Breast epithelium (tissue), 4 donors: ENCODE data around the gene PROK2. TPM values are rescaled to one million over a fixed set of nuclear protein-coding genes. Genes with fewer than 3 reads are reported as not detected.

Source experiments
- DNase-seq, 2 donors: peaks; one replicate each; pipeline ENCODE4 v3.0.0-alpha.2; 2019; ENCODE audit warnings: low spot score in 2 of 2
- H3K27ac ChIP-seq, 2 donors: fragments of 200-600 bp; sonication (generic) in 1 of 2; one replicate each; pipeline ENCODE4 v1.5.1; 2016 to 2019; ENCODE audit warnings: mild to moderate bottlenecking in 1 of 2
- H3K27me3 ChIP-seq, 2 donors: fragments of 200-600 bp; sonication (generic) in 1 of 2; one replicate each; pipeline versions ENCODE4 v1.5.1 to v1.6.0; 2017 to 2019; ENCODE audit warnings: control low read depth in 1 of 2, mild to moderate bottlenecking in 1 of 2
- H3K36me3 ChIP-seq: fragments of 200-600 bp; one replicate; pipeline ENCODE4 v1.5.1; 2019
- H3K4me1 ChIP-seq, 2 donors: fragments of 200-600 bp; sonication (generic); one replicate each; pipeline ENCODE4 v1.5.1; 2016 to 2019; ENCODE audit warnings: control low read depth in 1 of 2
- H3K4me3 ChIP-seq, 3 donors: fragments of 200-600 bp; sonication (generic); 1 replicate in 2 of 3; 2 replicates in 1 of 3; pipeline ENCODE4 v1.5.1; 2016 to 2019; ENCODE audit warnings: mild to moderate bottlenecking in 3 of 3, moderate library complexity in 2 of 3
- H3K9me3 ChIP-seq, 2 donors: fragments of 200-600 bp; sonication (generic) in 1 of 2; one replicate each; pipeline ENCODE4 v1.5.1; 2016 to 2019; ENCODE audit warnings: control low read depth in 1 of 2
- POLR2A ChIP-seq: fragments of 450-650 bp; IDR thresholded peaks from one replicate; pipeline ENCODE4 v1.6.1; 2016; ENCODE audit warnings: antibody characterized with exemption, mild to moderate bottlenecking, moderate library complexity
- POLR2AphosphoS5 ChIP-seq, 3 donors: sonication (generic); formaldehyde crosslinking; IDR thresholded peaks; one replicate each; pipeline ENCODE4 v1.6.1; 2017; ENCODE audit warnings: antibody characterized with exemption in 3 of 3
- intact Hi-C: fragments of 100-400 bp; cut with DNase I; formaldehyde crosslinking; loops from one replicate; pipeline ENCODE4 v1.15.1; 2023; ENCODE audit warnings: low total_unique reads
- total RNA-seq, 3 donors: library from RNA; depleted of rRNA; stranded (reverse); fragments of >200 nt; gene quantifications; one replicate each; pipeline ENCODE4 v1.1.0, GENCODE V29; 2016
- TF ChIP-seq, protein P1 (sequence below), 3 donors: fragments of 450-650 bp; IDR thresholded peaks; one replicate each; pipeline ENCODE4 v1.5.1; 2016 to 2017; ENCODE audit warnings: antibody characterized with exemption in 3 of 3, mild to moderate bottlenecking in 3 of 3, moderate library complexity in 3 of 3

Gene PROK2
- total RNA-seq, 3 donors from 2014 or later: not detected

DNA sequence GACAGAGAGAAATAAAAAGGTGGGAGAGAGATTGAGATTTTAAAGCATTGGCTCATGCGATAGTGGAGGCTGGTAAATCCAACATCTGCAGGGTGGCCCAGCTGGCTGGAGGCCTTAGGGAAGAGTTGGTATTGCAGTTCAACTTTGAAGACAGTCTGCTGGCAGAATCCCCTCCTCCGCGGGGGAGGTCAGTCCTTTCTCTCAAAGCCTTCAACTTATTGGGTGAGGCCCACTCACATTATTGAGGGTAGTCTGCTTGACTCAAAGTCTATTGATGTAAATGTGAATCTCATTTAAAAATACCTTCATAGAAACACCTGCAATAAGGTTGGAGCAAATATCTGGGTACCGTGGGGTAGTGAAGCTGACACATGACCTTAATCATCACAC lies 31.8 kb upstream of the PROK2 start:
- Histone ChIP-seq H3K27me3 (no peaks in the 10 kb centered on the region), H3K27ac (no peak overlapping the region), H3K9me3 (no peaks in the 10 kb centered on the region), H3K4me3 (no peak overlapping the region), H3K36me3 (no peaks in the 10 kb centered on the region), H3K4me1 (no peaks in the 10 kb centered on the region)
- DNase-seq: no peak
- no peak for TF ChIP-seq POLR2AphosphoS5 (IDR thresholded peaks at IDR 0.05)
- TF ChIP-seq POLR2A: no peak
- TF ChIP-seq, protein P1, sequence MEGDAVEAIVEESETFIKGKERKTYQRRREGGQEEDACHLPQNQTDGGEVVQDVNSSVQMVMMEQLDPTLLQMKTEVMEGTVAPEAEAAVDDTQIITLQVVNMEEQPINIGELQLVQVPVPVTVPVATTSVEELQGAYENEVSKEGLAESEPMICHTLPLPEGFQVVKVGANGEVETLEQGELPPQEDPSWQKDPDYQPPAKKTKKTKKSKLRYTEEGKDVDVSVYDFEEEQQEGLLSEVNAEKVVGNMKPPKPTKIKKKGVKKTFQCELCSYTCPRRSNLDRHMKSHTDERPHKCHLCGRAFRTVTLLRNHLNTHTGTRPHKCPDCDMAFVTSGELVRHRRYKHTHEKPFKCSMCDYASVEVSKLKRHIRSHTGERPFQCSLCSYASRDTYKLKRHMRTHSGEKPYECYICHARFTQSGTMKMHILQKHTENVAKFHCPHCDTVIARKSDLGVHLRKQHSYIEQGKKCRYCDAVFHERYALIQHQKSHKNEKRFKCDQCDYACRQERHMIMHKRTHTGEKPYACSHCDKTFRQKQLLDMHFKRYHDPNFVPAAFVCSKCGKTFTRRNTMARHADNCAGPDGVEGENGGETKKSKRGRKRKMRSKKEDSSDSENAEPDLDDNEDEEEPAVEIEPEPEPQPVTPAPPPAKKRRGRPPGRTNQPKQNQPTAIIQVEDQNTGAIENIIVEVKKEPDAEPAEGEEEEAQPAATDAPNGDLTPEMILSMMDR (IDR thresholded peaks at IDR 0.05): no peak
- intact Hi-C loops: no loop called here

DNA sequence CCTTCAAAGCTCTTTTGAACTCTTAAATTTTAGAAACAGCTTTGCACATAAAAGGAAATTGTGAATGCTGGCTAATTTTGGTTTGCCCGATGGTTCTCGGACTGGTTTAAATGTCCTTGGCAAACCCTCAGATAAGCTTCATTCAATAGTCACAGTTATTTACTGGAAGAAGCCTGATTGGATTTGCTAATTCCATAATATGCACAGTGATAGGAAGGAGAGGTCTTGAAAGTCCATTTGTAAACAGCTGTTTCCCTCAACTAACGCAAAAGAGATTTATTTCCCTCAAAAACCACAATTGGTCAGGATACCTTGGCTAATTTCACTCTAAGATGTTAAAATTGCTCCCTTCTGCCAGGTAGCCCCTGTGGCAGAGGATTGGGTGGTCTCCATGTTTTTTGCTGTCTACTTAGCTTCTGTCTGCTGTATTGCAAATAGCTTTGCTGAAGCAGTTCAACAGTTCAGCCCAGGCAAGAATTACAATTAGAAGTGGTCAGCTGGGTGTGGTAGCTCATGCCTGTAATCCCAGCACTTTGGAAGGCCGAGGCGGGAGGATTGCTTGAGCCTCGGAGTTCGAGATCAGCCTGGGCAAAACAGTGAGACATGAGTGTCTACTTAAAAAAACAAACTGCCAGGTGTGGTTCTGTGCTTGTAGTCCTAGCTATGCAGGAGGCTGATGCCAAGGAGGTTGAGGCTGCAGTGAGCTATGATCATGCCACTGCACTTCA lies 30.6 kb upstream of the PROK2 start:
- Histone ChIP-seq H3K27me3 (no peaks in the 10 kb centered on the region), H3K4me3 (no peak overlapping the region), H3K36me3 (no peaks in the 10 kb centered on the region), H3K27ac (peak overlapping the region; percentile 73 to 82), H3K9me3 (no peaks in the 10 kb centered on the region), H3K4me1 (no peaks in the 10 kb centered on the region)
- TF ChIP-seq POLR2A (no peak), POLR2AphosphoS5 (IDR thresholded peaks at IDR 0.05) (no peak)
- TF ChIP-seq, protein P1 (IDR thresholded peaks at IDR 0.05): no peak
- intact Hi-C loops: no loop called here
- DNase-seq: no peak

DNA sequence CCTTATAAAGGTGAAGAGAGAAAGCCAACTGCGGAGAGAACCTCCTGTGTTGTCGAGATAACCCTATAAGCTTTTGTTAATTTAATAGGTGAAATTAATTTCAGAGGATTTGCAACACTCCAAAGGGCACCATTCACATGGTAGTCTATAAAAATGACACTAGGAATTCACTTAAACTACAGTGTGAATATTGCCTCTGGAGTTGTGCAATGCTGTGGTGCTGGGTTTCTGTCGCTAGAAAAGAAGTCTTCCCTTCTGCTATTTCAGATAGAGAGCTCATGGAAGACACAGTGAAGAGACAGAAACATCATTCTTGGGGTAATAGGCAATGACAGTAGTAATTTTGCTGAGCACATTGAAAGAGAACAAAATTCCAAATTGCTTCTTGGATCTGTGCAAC lies 28.8 kb upstream of the PROK2 start:
- no peak for DNase-seq
- intact Hi-C loops: no loop called here
- H3K27me3 ChIP-seq: no peaks in the 10 kb centered on the region

DNA sequence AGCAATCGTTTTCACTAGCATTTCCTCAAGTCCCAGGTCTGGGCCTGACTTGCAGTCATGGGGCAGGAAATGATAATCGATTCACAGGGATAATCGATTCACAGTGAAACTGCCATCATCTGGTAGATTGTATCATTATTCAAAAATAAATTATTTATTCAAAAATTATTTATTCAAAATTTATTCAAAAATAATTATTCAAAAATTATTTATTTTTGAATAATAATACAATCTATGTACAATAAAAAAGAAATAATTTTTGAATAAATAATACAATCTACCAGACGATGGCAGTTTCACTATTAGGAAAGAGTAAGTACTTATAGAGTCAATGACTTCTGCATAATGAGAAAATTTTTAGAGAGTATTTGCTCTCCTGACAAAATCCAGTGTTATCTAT lies 28.1 kb upstream of the PROK2 start:
- no peaks in the 10 kb centered on the region for H3K4me1 ChIP-seq
- no peaks in the 10 kb centered on the region for H3K36me3 ChIP-seq
- H3K4me3 ChIP-seq: no peak overlapping the region
- no peak overlapping the region for H3K27ac ChIP-seq
- H3K27me3 ChIP-seq: no peaks in the 10 kb centered on the region
- intact Hi-C loops: no loop called here
- no peaks in the 10 kb centered on the region for H3K9me3 ChIP-seq
- TF ChIP-seq, protein P1 (IDR thresholded peaks at IDR 0.05): no peak
- TF ChIP-seq POLR2A (no peak), POLR2AphosphoS5 (IDR thresholded peaks at IDR 0.05) (no peak)
- no peak for DNase-seq

More for the DNA sequence above, 28.8 kb upstream of the PROK2 start:
- H3K4me3 ChIP-seq: no peak overlapping the region
- TF ChIP-seq, protein P1 (IDR thresholded peaks at IDR 0.05): no peak
- TF ChIP-seq POLR2A: no peak
- no peak for TF ChIP-seq POLR2AphosphoS5 (IDR thresholded peaks at IDR 0.05)
- no peaks in the 10 kb centered on the region for H3K36me3 ChIP-seq
- H3K27ac ChIP-seq: no peak overlapping the region
- H3K4me1 ChIP-seq: no peaks in the 10 kb centered on the region
- H3K9me3 ChIP-seq: no peaks in the 10 kb centered on the region

DNA sequence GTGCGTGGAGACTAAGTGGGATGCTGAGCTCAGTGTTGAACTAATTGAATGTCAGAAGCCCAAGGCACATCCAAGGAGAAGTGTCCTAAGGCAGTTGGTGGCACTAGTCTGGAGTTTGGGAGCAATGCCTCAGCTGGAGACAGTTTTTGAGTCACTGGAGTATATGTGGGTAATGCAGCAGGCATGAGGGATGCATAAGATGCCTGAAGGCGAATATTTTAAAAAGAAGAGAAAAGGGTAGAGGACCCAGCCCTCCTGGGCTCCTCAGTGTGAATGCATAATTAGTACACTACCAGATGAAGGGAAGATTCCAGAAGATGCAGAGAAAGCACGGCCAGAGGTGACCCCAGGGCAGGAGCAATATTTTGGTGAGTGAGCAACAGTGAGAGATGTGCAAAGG lies 25.1 kb upstream of the PROK2 start:
- no peaks in the 10 kb centered on the region for H3K4me1 ChIP-seq
- H3K4me3 ChIP-seq: no peak overlapping the region
- no peak overlapping the region for H3K27ac ChIP-seq
- H3K36me3 ChIP-seq: no peaks in the 10 kb centered on the region
- no peak for DNase-seq
- H3K9me3 ChIP-seq: no peaks in the 10 kb centered on the region
- intact Hi-C loops: no loop called here
- TF ChIP-seq POLR2AphosphoS5 (IDR thresholded peaks at IDR 0.05) (no peak), POLR2A (no peak)
- TF ChIP-seq, protein P1 (IDR thresholded peaks at IDR 0.05): no peak
- H3K27me3 ChIP-seq: no peaks in the 10 kb centered on the region
